Cardiac muscle cell (in vitro differentiated cells and primary cell): ENCODE data around the gene KISS1R. TPM values are rescaled to one million over a fixed set of nuclear protein-coding genes. Genes with fewer than 3 reads are reported as not detected.
A peak's percentile ranks its signal among the peaks of the same experiment; 100 is the strongest.

Source experiments
- DNase-seq, 2 donors: peaks; one replicate each; pipeline versions ENCODE4 v3.0.0 to v3.0.0-alpha.2; 2010 to 2017; ENCODE audit warnings: low read depth in 1 of 2, low spot score in 1 of 2
- H3K27ac ChIP-seq: fragments of 200-600 bp; sonication (generic); 2 replicates; pipeline ENCODE4 v1.5.1; 2016
- H3K27me3 ChIP-seq: fragments of 200-600 bp; sonication (generic); 2 replicates; pipeline ENCODE4 v1.6.0; 2016; ENCODE audit warnings: control low read depth
- H3K36me3 ChIP-seq: fragments of 200-600 bp; sonication (generic); 2 replicates; pipeline ENCODE4 v1.5.1; 2016; ENCODE audit warnings: control low read depth
- H3K4me1 ChIP-seq: fragments of 200-600 bp; sonication (generic); 2 replicates; pipeline ENCODE4 v1.8.1; 2017; ENCODE audit warnings: low read depth, mild to moderate bottlenecking, mixed run types
- H3K4me3 ChIP-seq: fragments of 200-600 bp; sonication (generic); 2 replicates; pipeline ENCODE4 v1.5.1; 2016; ENCODE audit warnings: mild to moderate bottlenecking
- H3K9me3 ChIP-seq: fragments of 200-600 bp; sonication (generic); 2 replicates; pipeline ENCODE4 v1.5.1; 2017; ENCODE audit warnings: low read depth, mild to moderate bottlenecking, control low read depth
- CTCF ChIP-seq: IDR thresholded peaks from 2 replicates; pipeline ENCODE4 v1.5.1; 2012; ENCODE audit warnings: low read depth, mild to moderate bottlenecking, low read length
- polyA plus RNA-seq: library from polyadenylated mRNA; unstranded; fragments of >200 nt; fragmentation: Nextera tagmentation; extraction: Ambion mirVana; gene quantifications from 2 replicates; pipeline ENCODE4 v1.2.1, GENCODE V29; 2016
- total RNA-seq: library from RNA; depleted of rRNA; stranded (reverse); fragments of >200 nt; gene quantifications from 2 replicates; pipeline ENCODE4 v1.2.3, GENCODE V29; 2016

Gene KISS1R
- total and polyA plus RNA-seq, 2 experiments from 2014 or later = 1.2 to 3.2 TPM

GRCh38 chr19:870314-870713 lies 46.8 kb upstream of the KISS1R start:
- no peak for TF ChIP-seq CTCF
- Histone ChIP-seq H3K27ac (no peak overlapping the region), H3K27me3 (no peaks in the 10 kb centered on the region)

GRCh38 chr19:870963-871401 lies 46.2 kb upstream of the KISS1R start:
- H3K27ac ChIP-seq = no peak overlapping the region
- DNase-seq = peak in 1 of 2 donors; percentile 50
- no peak for TF ChIP-seq CTCF
- no peak overlapping the region for H3K4me3 ChIP-seq
- H3K9me3 ChIP-seq = no peaks in the 10 kb centered on the region
- H3K27me3 ChIP-seq = no peaks in the 10 kb centered on the region
- H3K4me1 ChIP-seq = no peaks in the 10 kb centered on the region
- peaks cover 10% of the 10 kb centered on the region for H3K36me3 ChIP-seq

More at GRCh38 chr19:870314-870713, 46.8 kb upstream of the KISS1R start:
- Histone ChIP-seq H3K36me3 (peaks cover 10% of the 10 kb centered on the region), H3K4me1 (no peaks in the 10 kb centered on the region), H3K9me3 (no peaks in the 10 kb centered on the region), H3K4me3 (no peak overlapping the region)
- DNase-seq = no peak

GRCh38 chr19:871446-872265 lies 45.5 kb upstream of the KISS1R start:
- H3K36me3 ChIP-seq = peaks cover 10% of the 10 kb centered on the region
- H3K4me3 ChIP-seq = no peak overlapping the region
- no peaks in the 10 kb centered on the region for H3K9me3 ChIP-seq
- no peak overlapping the region for H3K27ac ChIP-seq
- no peak for TF ChIP-seq CTCF
- H3K4me1 ChIP-seq = no peaks in the 10 kb centered on the region
- peak; percentile 23 to 56 for DNase-seq
- no peaks in the 10 kb centered on the region for H3K27me3 ChIP-seq

- no peak for TF ChIP-seq CTCF
- no peak overlapping the region for H3K4me3 ChIP-seq
- H3K27me3 ChIP-seq = no peaks in the 10 kb centered on the region
- peaks cover 10% of the 10 kb centered on the region for H3K36me3 ChIP-seq
- no peaks in the 10 kb centered on the region for H3K4me1 ChIP-seq
- H3K9me3 ChIP-seq = no peaks in the 10 kb centered on the region
- H3K27ac ChIP-seq = no peak overlapping the region
- DNase-seq = peak; percentile 53 to 89
Observed at GRCh38 chr19:872266-872951, 44.7 kb upstream of the KISS1R start.

- Histone ChIP-seq H3K27ac (no peak overlapping the region), H3K4me3 (no peak overlapping the region), H3K9me3 (no peaks in the 10 kb centered on the region), H3K36me3 (peaks cover 4% of the 10 kb centered on the region), H3K27me3 (no peaks in the 10 kb centered on the region), H3K4me1 (no peaks in the 10 kb centered on the region)
- TF ChIP-seq CTCF = no peak
- DNase-seq = peak; percentile 36 to 80
Observed at GRCh38 chr19:873084-873483, 44.0 kb upstream of the KISS1R start.
